GM12878 (cell line): Measurements from ENCODE around the gene TACC3. TPM values are rescaled to one million over a fixed set of nuclear protein-coding genes. Genes with fewer than 3 reads are reported as not detected.

Experiments
- ATAC-seq: fragments of 200-7000 bp; cut with Tn5 transposase; 3 replicates; pipeline ENCODE4 v1.9.1; 2020; ENCODE audit warnings: mild to moderate bottlenecking, moderate library complexity
- BruUV-seq: library from RNA; stranded (reverse); fragments of 400-500 nt; replicated peaks from 2 replicates; lab custom pipeline; 2021; lab: Mats Ljungman, UMichigan
- CTCF ChIA-PET: fragments of 300-600 bp; sonication (Branson Sonifier 250); formaldehyde crosslinking; extraction: SDS; loops from one replicate; lab custom pipeline; 2021; ENCODE audit warnings: inconsistent platforms; lab: Yijun Ruan, JAX
- POLR2A ChIA-PET: fragments of 350-600 bp; formaldehyde crosslinking; extraction: SDS; loops from one replicate; lab custom pipeline; 2021; ENCODE audit warnings: inconsistent platforms; lab: Charles Lee
- RAD21 ChIA-PET: fragments of 300-600 bp; sonication (Branson Sonifier 250); formaldehyde crosslinking; loops from one replicate; lab custom pipeline; 2023; ENCODE audit warnings: antibody characterized with exemption; ENCODE audit not compliant: unreplicated experiment; lab: Charles Lee
- SMC1A ChIA-PET: fragments of 300-600 bp; sonication (Branson Sonifier 250); formaldehyde crosslinking; loops from one replicate; lab custom pipeline; 2023; ENCODE audit not compliant: unreplicated experiment, uncharacterized antibody; lab: Charles Lee
- DNase-seq: peaks from one replicate; pipeline ENCODE4 v3.0.0-alpha.2; 2011; ENCODE audit warnings: low read depth, low spot score
- FAIRE-seq: peaks from 3 replicates; lab custom pipeline; 2011; peaks lifted over from hg19 to GRCh38; lab: Jason Lieb, UNC
- H2AFZ ChIP-seq: 2 replicates; pipeline ENCODE4 v1.6.0; 2011; ENCODE audit warnings: low read depth, low read length, control low read depth; ENCODE audit not compliant: control insufficient read depth
- H3K27ac ChIP-seq: 2 replicates; pipeline ENCODE4 v1.5.1; 2011; ENCODE audit warnings: control low read depth; ENCODE audit not compliant: control insufficient read depth, insufficient read depth
- H3K27me3 ChIP-seq, 2 experiments: replicated peaks in 1 of 2; 2 replicates each; pipeline versions ENCODE4 v1.6.0 to v1.6.1; 2011; ENCODE audit warnings: low read length in 1 of 2; ENCODE audit not compliant: control insufficient read depth in 2 of 2, insufficient read depth in 2 of 2
- H3K36me3 ChIP-seq, 2 experiments: 2 replicates each; pipeline ENCODE4 v1.5.1; 2011; ENCODE audit warnings: low read length in 1 of 2; ENCODE audit not compliant: control insufficient read depth in 2 of 2, insufficient read depth in 2 of 2
- H3K4me1 ChIP-seq: 2 replicates; pipeline ENCODE4 v1.6.1; 2011; ENCODE audit warnings: mild to moderate bottlenecking, low read length, moderate library complexity, mixed read lengths; ENCODE audit not compliant: control insufficient read depth, insufficient read depth
- H3K4me2 ChIP-seq: 2 replicates; pipeline ENCODE4 v1.6.0; 2011; ENCODE audit warnings: control low read depth; ENCODE audit not compliant: control insufficient read depth, insufficient read depth
- H3K4me3 ChIP-seq: fragments of 200-600 bp; sonication (generic); 2 replicates; pipeline ENCODE4 v1.5.1; 2016
- H3K79me2 ChIP-seq: 2 replicates; pipeline ENCODE4 v1.6.0; 2011; ENCODE audit warnings: low read length; ENCODE audit not compliant: control insufficient read depth, insufficient read depth
- H3K9ac ChIP-seq: 2 replicates; pipeline ENCODE4 v1.8.0; 2011; ENCODE audit warnings: low read length, control low read depth, mixed read lengths; ENCODE audit not compliant: control insufficient read depth, insufficient read depth
- H3K9me3 ChIP-seq: replicated peaks from 3 replicates; pipeline ENCODE4 v1.5.1; 2011; ENCODE audit warnings: mild to moderate bottlenecking, low read length; ENCODE audit not compliant: control insufficient read depth, insufficient read depth
- H4K20me1 ChIP-seq: 2 replicates; pipeline ENCODE4 v1.6.0; 2011; ENCODE audit not compliant: control insufficient read depth, insufficient read depth
- BCL11A ChIP-seq: IDR thresholded peaks from 2 replicates; pipeline ENCODE4 v1.6.1; 2011; ENCODE audit warnings: low read depth, low read length
- FOS ChIP-seq: IDR thresholded peaks from 3 replicates; pipeline ENCODE4 v1.6.1; 2011; ENCODE audit warnings: borderline replicate concordance; ENCODE audit not compliant: insufficient read length; ENCODE audit errors: extremely low read depth
- KDM1A ChIP-seq: fragments of 200-600 bp; sonication (generic); IDR thresholded peaks from 2 replicates; pipeline ENCODE4 v1.6.1; 2016; ENCODE audit warnings: borderline replicate concordance
- KLF5 ChIP-seq: fragments of 450-650 bp; IDR thresholded peaks from 2 replicates; pipeline ENCODE4 v1.6.1; 2014; ENCODE audit warnings: mild to moderate bottlenecking; ENCODE audit not compliant: partially characterized antibody
- NFYB ChIP-seq: IDR thresholded peaks from 2 replicates; pipeline ENCODE4 v1.6.1; 2011; ENCODE audit warnings: low read depth, mild to moderate bottlenecking, low read length, improper control_type of control experiment, moderate library complexity; ENCODE audit not compliant: insufficient read depth
- NR2C1 ChIP-seq: fragments of 450-650 bp; IDR thresholded peaks from 2 replicates; pipeline ENCODE4 v1.6.1; 2017; ENCODE audit warnings: antibody characterized with exemption, mild to moderate bottlenecking, moderate library complexity
- POU2F2 ChIP-seq: IDR thresholded peaks from 3 replicates; pipeline ENCODE4 v1.6.1; 2011; ENCODE audit warnings: low read depth, mild to moderate bottlenecking, low read length, borderline replicate concordance
- RFX5 ChIP-seq: IDR thresholded peaks from 2 replicates; pipeline ENCODE4 v1.6.1; 2011; ENCODE audit warnings: low read depth, low read length, improper control_type of control experiment
- SKIL ChIP-seq: fragments of 450-650 bp; IDR thresholded peaks from 2 replicates; pipeline ENCODE4 v1.6.1; 2017; ENCODE audit warnings: mild to moderate bottlenecking, low read depth, inconsistent platforms; ENCODE audit not compliant: poor library complexity, severe bottlenecking
- STAT3 ChIP-seq: IDR thresholded peaks from 2 replicates; pipeline ENCODE4 v1.6.1; 2011; ENCODE audit warnings: low read depth, low read length, improper control_type of control experiment
- TCF12 ChIP-seq: IDR thresholded peaks from 2 replicates; pipeline ENCODE4 v1.6.1; 2011; ENCODE audit warnings: low read depth, mild to moderate bottlenecking, low read length
- ZNF24 ChIP-seq: fragments of 450-650 bp; IDR thresholded peaks from 2 replicates; pipeline ENCODE4 v1.6.1; 2017; ENCODE audit warnings: antibody characterized with exemption, mild to moderate bottlenecking
- WGBS: methylation state at CpG from one replicate; pipeline ENCODE4 v1.1.6; 2016; ENCODE audit warnings: low lambda C conversion rate; ENCODE audit not compliant: insufficient replicate concordance, insufficient coverage; ENCODE audit errors: missing lambda C conversion rate; 5-methylcytosine and 5-hydroxymethylcytosine counted together
- in situ Hi-C: fragments of 300-500 bp; cut with MboI; formaldehyde crosslinking; loops from 9 replicates; pipeline ENCODE4 v1.14.3; 2018; ENCODE audit warnings: mixed read lengths
- intact Hi-C: fragments of 100-400 bp; cut with micrococcal nuclease; formaldehyde crosslinking; loops from one replicate; pipeline ENCODE4 v1.14.2; 2022; ENCODE audit not compliant: unreplicated experiment
- polyA plus RNA-seq, 11 experiments: library from polyadenylated mRNA; depleted of rRNA in 4 of 11; unstranded in 6 of 11; stranded (reverse) in 5 of 11; fragments of >200 nt; fragmentation: Nextera tagmentation in 4 of 11; fragmentation: Illumina TruSeq in 1 of 11; extraction: Ambion mirVana in 4 of 11; extraction: Trizol in 1 of 11; gene quantifications; 1 replicate in 1 of 11; 2 replicates in 10 of 11; pipeline versions ENCODE4 v1.2.1 to v1.2.3, GENCODE V29; 2011 to 2016; ENCODE audit warnings: inconsistent platforms in 2 of 11, missing spikeins in 2 of 11, low read depth in 1 of 11
- total RNA-seq, 4 experiments: library from RNA; depleted of rRNA in 3 of 4; stranded (reverse); fragments of >200 nt in 3 of 4; fragmentation: Illumina TruSeq in 1 of 4; extraction: Trizol in 1 of 4; gene quantifications; 2 replicates each; pipeline versions ENCODE4 v1.2.1 to v1.2.3, GENCODE V29; 2013 to 2021
- TF ChIP-seq, protein P1 (sequence below): IDR thresholded peaks from 2 replicates; pipeline ENCODE4 v1.6.1; 2011; ENCODE audit warnings: borderline replicate concordance, low read depth, mild to moderate bottlenecking, moderate library complexity, low read length; ENCODE audit not compliant: insufficient read depth, poor library complexity, severe bottlenecking
- TF ChIP-seq, protein P2 (sequence below): fragments of 450-650 bp; IDR thresholded peaks from 2 replicates; pipeline ENCODE4 v1.6.1; 2017; ENCODE audit warnings: borderline replicate concordance

Gene TACC3
- total and polyA plus RNA-seq, 10 of the 15 experiments (the other 5 are each of a cell fraction or from before 2014, with no cell fraction given) = 2.8 to 121 (median 73.3) TPM

DNA sequence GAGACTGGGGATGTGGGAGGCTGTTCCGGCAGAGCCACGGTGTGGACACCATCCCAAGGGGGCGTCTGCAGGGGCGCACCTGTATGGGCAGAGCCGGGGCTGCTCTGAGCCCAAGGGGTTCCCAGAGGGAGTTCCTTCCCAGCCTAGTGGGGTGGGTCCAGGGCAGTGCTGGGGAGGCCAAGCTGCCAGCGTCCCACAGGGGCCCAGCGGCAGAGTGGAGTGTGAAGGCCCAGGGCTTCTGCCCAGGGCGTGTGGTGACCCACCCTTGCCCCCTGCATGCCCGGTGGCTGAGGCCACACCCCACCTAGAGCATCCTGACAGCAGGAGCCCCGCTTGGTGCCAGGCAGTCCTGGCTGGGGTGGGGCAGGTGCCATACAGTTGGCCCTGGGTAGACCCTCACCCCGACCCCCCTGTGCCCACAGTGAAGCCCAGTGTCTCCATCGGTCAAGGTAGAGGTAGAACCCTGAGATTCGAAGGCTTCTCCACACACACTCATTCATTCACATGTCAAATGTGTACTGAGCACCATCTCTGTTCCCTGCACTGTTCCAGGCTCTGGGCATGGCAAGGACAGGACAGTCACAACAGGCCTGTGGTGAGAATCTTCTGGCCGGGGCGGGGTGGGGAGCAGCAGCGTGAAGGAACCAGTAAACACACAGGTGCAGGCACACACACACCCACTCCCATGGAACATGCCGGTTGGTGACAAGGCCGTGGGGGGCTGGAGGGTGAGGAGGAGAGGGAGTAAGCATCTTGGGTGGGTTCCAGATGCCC is 29.2 kb downstream of the TACC3 start:
- Histone ChIP-seq H3K4me3 (no peak overlapping the region), H3K36me3 (peaks cover 0 to 2% of the 10 kb centered on the region in 2 experiments; a peak in 2 of 4 replicates), H4K20me1 (no peaks in the 10 kb centered on the region), H3K9me3 (no peaks in the 10 kb centered on the region), H3K79me2 (no peaks in the 10 kb centered on the region), H3K27ac (no peak overlapping the region), H3K27me3 (no peaks in the 10 kb centered on the region), H2AFZ (no peak overlapping the region), H3K9ac (no peak overlapping the region), H3K4me2 (no peak overlapping the region), H3K4me1 (no peaks in the 10 kb centered on the region)
- intact Hi-C loops (no loop called here), in situ Hi-C loops (no loop called here)
- 46% methylated on average over 18 of the region's 18 CpGs for WGBS
- no peak for ATAC-seq
- ChIA-PET SMC1A (no interaction called here), CTCF (interaction anchor here (1.0 to 2.5 kb wide), 3 partner anchors 58 to 60 kb away, joined by 3 to 8 read pairs (median 3); no protein-coding TSS in a partner anchor), POLR2A (no interaction called here), RAD21 (interaction anchor here (0.7 kb wide), 1 partner anchor 143 kb away, joined by 4 read pairs; no protein-coding TSS in a partner anchor)
- no TSS peak for BruUV-seq
- FAIRE-seq = no peak
- DNase-seq = no peak
- TF ChIP-seq BCL11A = no peak
- no peak for TF ChIP-seq FOS
- TF ChIP-seq STAT3 = no peak
- TF ChIP-seq NFYB = no peak
- no peak for TF ChIP-seq KLF5
- no peak for TF ChIP-seq POU2F2
- no peak for TF ChIP-seq TCF12
- TF ChIP-seq NR2C1 = no peak
- no peak for TF ChIP-seq RFX5
- TF ChIP-seq, protein P1, sequence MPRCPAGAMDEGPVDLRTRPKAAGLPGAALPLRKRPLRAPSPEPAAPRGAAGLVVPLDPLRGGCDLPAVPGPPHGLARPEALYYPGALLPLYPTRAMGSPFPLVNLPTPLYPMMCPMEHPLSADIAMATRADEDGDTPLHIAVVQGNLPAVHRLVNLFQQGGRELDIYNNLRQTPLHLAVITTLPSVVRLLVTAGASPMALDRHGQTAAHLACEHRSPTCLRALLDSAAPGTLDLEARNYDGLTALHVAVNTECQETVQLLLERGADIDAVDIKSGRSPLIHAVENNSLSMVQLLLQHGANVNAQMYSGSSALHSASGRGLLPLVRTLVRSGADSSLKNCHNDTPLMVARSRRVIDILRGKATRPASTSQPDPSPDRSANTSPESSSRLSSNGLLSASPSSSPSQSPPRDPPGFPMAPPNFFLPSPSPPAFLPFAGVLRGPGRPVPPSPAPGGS = no peak
- TF ChIP-seq KDM1A = no peak
- TF ChIP-seq, protein P2, sequence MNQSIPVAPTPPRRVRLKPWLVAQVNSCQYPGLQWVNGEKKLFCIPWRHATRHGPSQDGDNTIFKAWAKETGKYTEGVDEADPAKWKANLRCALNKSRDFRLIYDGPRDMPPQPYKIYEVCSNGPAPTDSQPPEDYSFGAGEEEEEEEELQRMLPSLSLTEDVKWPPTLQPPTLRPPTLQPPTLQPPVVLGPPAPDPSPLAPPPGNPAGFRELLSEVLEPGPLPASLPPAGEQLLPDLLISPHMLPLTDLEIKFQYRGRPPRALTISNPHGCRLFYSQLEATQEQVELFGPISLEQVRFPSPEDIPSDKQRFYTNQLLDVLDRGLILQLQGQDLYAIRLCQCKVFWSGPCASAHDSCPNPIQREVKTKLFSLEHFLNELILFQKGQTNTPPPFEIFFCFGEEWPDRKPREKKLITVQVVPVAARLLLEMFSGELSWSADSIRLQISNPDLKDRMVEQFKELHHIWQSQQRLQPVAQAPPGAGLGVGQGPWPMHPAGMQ = no peak
- TF ChIP-seq ZNF24 = no peak
- TF ChIP-seq SKIL = no peak
